Subcutaneous abdominal adipose tissue (tissue), 5 donors: ENCODE data around the gene ZNF783.

Source experiments
- H3K27ac ChIP-seq: one replicate; pipeline ENCODE4 v1.7.0; 2013; ENCODE audit warnings: low read depth, mild to moderate bottlenecking, inconsistent platforms, low read length, moderate library complexity
- H3K27me3 ChIP-seq, 5 donors: one replicate each; pipeline ENCODE4 v1.7.0; 2013; ENCODE audit warnings: low read length in 5 of 5, inconsistent platforms in 1 of 5; ENCODE audit not compliant: control insufficient read depth in 5 of 5, insufficient read depth in 4 of 5
- H3K36me3 ChIP-seq, 5 donors: one replicate each; pipeline ENCODE4 v1.7.0; 2013; ENCODE audit warnings: low read length in 5 of 5; ENCODE audit not compliant: control insufficient read depth in 5 of 5, insufficient read depth in 5 of 5
- H3K4me1 ChIP-seq, 5 donors: one replicate each; pipeline ENCODE4 v1.7.0; 2013; ENCODE audit warnings: low read length in 5 of 5, mild to moderate bottlenecking in 3 of 5, moderate library complexity in 1 of 5; ENCODE audit not compliant: control insufficient read depth in 5 of 5, insufficient read depth in 5 of 5
- H3K4me3 ChIP-seq, 5 donors: one replicate each; pipeline ENCODE4 v1.7.0; 2013; ENCODE audit warnings: low read length in 5 of 5, low read depth in 1 of 5
- H3K9ac ChIP-seq, 5 donors: one replicate each; pipeline ENCODE4 v1.7.0; 2013; ENCODE audit warnings: low read length in 5 of 5, mild to moderate bottlenecking in 4 of 5, moderate library complexity in 3 of 5
- H3K9me3 ChIP-seq, 5 donors: one replicate each; pipeline ENCODE4 v1.7.0; 2013; ENCODE audit warnings: low read length in 5 of 5; ENCODE audit not compliant: control insufficient read depth in 5 of 5
- donor health status: healthy.
- donor health status: healthy.
- donor health status: healthy.
- donor health status: healthy.
- donor health status: healthy.

The ZNF783 gene

DNA sequence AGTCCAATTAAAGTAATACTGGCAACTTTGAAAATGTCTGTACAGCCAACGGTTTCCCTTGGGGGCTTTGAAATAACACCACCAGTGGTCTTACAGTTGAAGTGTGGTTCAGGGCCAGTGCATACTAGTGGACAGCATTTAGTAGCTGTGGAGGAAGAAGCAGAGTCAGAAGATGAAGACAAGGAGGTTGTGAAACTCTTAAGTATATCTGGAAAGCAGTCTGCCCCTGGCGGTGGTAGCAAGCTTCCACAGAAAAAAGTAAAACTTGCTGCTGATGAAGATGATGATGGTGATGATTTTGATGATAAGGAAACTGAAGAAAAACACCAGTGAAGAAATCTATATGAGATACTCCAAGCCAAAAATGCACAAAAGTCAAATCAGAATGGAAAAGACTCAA, 72.2 kb downstream of the ZNF783 start:
- Histone ChIP-seq H3K36me3 (no peaks in the 10 kb centered on the region), H3K9me3 (peaks cover 0 to 11% (median 6%) of the 10 kb centered on the region in 5 donors), H3K27me3 (no peaks in the 10 kb centered on the region), H3K9ac (no peak overlapping the region), H3K27ac (no peak overlapping the region), H3K4me1 (no peaks in the 10 kb centered on the region), H3K4me3 (no peak overlapping the region)
